GOT3 (cell line): Measurements from ENCODE around the gene MYF5.

Experiments
- DNase-seq: peaks from one replicate; lab custom pipeline; 2025; ENCODE audit warnings: mixed read lengths; lab: John Stamatoyannopoulos, UW

Gene MYF5

DNA sequence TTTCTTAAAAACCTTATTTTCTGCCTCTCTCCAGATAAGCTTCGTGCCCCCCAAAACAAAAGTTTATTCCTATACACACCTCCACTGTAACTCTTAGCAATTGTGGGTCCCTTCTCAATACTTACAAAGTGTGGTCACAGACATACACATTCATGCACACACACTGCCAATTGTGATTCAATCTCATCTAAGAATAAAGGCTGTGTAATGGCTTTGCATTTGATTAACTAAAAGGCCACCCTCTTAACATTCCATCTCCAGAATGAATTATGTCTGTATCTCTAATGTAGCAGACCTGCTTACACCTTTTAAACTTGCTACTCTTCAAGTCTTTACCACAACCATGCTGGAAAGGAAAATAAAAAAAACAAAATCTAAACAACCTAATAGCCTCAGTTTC lies 49.5 kb downstream of the MYF5 start:
- no peak for DNase-seq

GRCh38 chr12:80766897-80767296 lies 50.2 kb downstream of the MYF5 start:
- DNase-seq, result no peak
